CD4-positive, alpha-beta T cell treated with Interleukin-17A for 1 hour (primary cell): ENCODE results near the gene TESK2.
"Not testable (repeated sequence)": the region's sequence is repeated elsewhere in the genome, so short reads cannot be mapped to it uniquely, and the experiment has no call there.

Experiments
- DNase-seq: peaks from one replicate; pipeline ENCODE4 v3.0.0-alpha.2; 2020

Gene TESK2

DNA sequence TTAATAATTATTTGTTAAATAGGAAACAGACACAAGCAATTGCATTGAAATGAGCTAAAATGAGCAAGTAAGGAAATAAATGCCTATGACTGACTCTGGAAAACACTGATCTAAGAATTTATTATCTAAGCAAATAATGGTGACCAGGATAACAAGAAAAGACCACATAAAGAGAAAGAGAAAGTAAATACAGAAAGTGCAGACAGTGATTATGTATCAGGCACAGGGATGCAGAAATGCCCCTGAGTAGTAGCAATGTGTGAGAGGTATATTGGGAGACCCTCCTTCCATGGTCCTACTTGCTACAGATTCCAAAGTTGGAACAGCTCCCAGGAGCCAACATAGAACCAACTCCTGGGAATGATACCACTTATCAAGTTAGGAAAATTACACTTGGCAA is 117.4 kb downstream of the TESK2 start:
- DNase-seq: no peak

DNA sequence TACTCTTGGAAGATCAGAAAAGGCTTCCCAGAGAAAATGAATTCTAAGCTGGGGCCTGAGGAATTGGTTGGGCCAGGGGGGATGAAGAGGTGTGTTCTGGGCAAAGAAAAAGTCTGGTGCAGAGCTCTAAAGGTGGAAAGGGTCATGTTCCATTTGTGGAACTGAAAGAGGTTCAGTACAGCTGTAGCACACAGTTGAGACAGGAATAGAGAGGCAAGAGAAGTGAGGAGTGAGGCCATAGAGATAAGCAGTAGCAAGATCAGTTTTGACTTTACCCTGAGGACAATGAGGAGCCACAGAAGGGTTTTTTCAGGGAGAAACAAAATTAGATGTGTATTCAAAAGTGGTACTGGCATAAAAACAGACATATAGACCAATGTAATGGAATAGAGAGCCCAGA is 120.4 kb downstream of the TESK2 start:
- no peak for DNase-seq

DNA sequence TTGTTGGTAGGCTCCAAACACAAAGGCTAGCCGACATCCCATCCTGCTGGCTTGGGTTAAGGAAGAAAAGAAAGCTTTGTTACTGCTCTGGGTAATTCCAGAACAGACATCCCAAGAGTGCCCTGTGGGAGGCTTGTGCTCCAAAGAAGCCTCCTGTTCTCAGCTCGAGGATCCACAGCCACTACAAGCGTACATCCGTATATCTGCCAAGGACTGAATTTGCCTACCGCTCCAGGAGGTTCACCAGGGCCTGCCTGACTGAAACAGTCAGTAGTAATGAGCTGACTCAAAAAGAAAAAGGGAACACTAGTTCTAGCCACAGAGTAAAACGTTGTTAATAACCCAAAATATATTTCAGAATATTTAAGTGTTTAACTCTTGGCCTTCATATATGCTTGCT is 125.9 kb downstream of the TESK2 start:
- DNase-seq: no peak

DNA sequence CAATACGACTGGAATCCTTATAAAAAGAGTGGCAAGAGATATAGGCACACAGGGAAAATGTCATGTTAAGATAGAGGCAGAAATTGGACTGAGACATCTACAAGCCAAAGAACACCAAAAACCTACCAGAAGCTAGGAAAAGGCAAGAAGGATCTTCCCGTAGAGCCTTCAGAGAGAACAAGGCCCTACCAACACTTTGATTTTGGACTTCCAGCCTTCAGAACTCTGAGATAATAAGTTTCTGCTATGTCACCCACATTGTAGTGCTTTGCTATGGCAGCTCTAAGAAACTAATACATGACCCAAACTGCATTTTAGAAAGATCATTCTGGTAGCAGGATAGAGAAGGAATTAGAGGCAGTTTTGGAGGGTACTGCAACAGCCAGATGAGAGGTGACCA is 126.7 kb downstream of the TESK2 start:
- DNase-seq: no peak

DNA sequence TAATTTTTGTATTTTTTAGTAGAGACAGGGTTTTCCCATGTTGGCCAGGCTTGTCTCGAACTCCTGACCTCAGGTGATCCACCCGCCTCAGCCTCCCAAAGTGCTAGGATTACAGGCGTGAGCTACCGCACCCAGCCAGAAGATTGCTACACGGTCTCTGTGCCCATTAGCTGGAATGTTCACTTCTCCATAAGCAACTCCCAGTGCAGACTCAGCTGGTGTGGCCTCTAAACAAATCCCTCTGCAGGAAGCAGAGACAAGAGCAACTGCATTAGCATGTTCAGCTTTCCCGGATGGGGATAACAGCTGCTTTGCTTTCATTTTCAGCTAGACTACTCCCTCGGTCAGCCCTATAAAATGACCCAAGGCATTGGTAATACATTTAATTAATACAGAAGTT is 130.0 kb downstream of the TESK2 start:
- not testable (repeated sequence) for DNase-seq

DNA sequence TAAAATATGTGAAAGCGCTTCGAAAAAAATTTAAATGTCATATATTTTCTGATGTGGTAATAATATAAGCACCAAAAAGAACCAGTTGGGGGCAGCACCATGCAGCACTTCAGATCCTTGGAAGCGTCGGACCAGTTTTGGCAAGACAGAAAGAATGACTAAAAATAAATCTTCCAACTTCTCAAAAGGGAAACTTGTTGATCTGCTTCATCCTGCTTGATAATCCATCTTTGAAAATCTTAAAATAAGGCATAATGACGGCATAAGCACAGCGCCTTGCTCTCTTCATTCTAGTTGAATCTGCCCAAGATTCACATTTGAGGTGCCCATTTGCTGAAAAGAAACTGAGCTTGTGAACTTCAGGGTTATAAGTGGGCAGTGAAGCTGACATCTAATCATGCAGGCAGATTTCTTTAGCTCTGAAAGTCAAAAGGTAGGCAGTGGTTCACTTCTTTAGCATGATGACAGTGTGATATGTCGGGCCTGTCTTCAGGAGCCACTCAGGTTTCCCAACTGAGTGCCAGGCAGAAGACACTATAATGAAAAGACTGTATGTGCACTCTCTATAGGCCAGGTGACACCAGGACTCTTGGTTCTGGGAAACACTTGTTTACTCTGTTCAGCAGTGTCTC is 131.0 kb downstream of the TESK2 start:
- DNase-seq: peak; percentile 64

DNA sequence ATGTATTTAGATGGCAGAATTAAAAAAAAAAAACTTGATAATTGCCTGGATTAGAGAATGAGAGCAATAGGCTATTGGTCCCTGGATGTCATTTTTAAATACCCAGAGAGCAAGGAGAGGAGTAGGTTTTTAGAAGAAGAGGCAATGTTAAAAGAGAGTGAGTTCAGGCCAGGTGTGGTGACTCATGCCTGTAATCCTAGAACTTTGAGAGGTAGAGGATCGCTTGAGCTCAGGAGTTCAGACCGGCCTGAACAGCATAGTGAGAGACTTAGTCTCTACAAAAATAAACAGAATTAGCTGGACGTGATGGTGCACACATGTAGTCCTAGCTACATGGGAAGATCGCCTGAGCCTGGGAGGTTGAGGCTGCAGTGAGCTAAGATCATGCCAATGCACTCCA is 134.8 kb downstream of the TESK2 start:
- no peak for DNase-seq

DNA sequence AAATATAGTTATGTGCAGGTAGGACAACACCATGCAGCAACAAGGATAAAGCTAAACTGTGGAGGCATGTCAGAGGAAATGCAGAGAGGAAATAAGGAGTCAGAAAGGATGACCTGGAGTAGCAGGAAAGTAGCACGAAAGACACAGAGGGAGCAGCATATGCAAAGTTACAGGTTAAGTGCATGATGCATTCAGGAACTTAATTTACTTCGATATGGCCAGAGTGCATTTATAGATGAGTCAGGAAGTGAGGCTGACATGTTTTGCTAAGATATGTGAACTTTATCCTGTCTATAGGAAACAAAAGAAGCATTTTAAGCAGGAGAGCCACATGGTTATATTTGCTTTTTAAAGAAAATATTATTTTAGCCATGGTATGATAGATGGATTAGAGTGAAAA is 135.3 kb downstream of the TESK2 start:
- no peak for DNase-seq

DNA sequence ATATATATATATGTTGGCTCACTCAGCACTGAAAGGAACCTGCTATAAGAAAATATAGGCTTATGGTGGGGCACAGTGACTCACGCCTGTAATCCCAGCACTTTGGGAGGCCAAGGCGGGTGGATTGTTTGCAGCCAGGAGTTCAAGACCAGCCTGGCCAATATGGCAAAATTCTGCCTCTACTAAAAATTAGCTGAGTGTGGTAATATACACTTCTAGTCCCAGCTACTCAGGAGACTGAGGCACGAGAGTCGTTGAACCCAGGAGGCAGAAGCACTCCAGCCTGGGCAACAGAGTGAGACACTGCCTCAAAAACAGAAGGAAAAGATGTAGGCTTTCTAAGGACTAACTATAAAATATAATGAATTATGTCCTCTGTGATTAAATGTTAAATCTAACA is 136.1 kb downstream of the TESK2 start:
- DNase-seq: no peak

DNA sequence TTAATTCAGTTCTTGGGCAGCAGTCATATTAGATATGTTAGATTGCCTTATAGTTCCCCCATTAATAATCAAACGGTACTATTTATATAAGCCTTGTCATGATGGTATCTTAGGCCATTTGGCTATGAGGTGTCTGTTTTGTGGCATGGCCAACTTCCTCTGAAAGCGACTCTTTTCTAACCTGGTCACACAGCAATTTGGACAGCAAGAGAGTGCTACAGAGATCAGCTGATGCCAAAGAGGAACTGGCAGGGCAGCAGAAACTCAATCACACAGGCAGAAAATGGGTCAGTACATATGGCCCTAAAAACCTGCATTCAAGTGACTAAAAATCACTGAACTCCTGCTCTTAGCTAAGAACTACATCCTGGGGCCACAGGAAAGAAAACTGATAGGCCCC is 137.3 kb downstream of the TESK2 start:
- no peak for DNase-seq

DNA sequence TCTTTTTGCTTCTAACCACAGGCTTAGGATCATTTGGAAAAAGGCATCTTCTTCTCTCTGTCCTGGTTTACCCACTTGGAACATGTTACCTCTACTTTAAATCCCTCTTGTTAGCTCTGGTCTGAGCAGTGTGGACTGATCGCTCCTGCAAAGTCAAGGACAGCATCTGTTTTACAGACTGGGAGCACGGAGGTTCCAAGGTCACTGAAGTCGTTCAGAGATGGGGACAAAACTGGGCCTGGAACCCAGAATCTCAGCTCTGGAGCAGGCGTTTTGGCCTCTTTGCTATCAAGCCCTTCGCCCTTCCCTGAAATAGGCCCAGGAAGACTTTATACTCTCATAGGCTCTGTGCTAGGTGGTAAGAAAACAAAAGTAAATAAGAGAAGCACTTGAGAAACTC is 139.5 kb downstream of the TESK2 start:
- no peak for DNase-seq

DNA sequence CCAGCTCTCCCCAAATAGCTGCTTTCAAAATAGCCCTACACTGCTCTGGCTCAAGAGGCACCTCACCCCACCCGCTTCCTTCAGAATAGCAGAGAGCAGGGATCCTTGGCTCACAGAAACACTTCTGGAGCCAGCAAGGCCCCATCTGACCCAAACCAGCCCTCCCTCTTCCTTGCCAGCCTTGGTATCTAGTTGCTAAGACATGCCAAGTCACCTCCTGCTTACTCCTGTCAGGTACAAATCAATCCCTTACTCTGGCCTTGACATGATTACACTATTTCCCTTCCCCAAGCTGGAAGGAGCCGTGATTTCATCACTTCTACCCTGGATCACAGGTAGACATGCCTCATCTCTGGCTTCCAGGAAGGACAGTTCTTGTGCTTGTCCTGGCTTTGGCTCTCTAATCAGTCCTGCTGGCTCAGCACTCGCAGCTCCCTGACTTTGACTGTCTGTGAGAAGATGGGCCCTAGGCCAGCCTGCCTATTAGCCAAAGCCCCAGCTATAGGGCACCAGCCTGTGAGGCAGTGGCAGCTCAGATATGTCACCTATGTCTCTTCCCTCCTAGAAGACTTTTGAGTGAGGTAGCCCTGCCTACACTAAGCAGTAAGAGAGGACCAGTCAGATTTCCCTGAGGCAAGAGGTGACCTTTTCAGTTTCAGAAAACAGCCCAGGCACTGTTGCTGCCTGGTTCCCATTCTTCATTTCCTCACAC is 141.8 kb downstream of the TESK2 start:
- no peak for DNase-seq

DNA sequence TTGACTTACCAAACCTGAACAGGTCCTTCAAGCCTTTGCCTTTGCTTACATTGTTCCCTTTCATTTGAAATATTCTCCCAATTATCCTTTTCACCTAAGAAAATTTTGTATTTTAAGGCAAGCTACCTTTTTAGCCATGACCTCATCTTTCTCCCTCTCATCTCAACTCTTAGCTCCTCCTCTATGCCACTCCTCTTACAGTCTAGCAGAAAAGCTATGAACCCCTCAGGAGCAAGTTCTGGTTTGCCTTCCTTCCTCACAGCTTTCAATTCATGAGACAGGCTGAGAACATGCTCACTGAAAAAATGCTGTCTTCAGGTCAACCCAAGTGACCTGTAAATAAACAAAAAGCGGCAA is 142.4 kb downstream of the TESK2 start:
- no peak for DNase-seq

DNA sequence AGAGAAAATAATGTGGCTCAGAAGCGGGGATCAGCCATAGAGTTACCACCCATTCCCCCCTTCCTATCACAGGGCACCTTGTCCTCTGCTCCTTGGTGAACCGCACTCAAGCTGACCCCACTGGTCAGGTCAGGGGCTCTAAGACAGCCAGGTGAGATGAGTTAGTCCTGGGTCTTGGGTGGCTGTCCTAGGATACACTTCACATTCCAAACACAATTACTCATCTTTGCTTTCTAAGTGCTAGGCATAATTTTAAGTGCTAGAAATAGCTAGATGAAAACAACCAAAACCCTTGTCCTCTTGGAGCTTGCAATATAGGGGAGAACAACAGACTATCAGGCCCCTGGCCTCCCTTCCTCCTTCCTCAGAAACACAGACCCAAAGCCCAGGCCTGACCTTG is 142.9 kb downstream of the TESK2 start:
- DNase-seq: no peak

DNA sequence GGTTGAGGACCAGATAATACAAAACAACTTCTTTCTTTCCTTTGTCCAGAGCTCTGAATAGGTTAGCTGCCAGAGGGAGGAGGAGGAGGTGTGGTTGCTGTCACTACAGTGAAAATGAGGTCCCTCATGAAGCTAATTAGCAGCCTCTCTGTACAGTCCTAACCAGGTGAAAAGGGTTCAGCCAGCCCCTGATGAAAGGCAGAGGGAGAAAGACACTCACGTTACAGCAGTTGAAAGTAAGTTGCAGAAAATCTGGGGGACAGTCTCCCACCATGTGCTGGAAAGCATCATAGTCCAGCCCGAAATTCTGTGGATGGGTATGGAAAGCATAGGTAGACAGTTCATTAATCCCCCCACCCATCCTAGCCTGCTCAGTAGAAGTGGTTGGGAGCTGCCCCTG is 144.5 kb downstream of the TESK2 start:
- DNase-seq: no peak

DNA sequence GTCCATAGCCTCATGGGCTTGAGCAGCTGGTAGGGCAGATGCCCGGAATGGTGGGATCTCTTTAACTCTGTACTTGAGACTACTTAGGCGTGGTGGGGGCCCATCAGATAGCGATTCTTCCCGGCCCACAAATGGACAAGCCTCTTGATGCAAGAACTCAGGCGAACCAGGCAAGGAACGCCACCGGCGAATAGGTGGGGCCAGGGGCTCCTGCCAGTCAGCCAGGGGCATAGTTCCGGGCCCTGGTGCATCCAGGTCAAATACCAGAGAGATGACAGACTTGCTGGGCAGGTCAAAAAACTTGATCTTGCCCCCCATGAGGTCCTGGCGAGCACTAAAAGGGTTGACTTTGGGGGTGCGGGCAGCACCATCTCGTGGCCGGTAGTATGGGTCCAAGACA is 145.9 kb downstream of the TESK2 start:
- DNase-seq: no peak

DNA sequence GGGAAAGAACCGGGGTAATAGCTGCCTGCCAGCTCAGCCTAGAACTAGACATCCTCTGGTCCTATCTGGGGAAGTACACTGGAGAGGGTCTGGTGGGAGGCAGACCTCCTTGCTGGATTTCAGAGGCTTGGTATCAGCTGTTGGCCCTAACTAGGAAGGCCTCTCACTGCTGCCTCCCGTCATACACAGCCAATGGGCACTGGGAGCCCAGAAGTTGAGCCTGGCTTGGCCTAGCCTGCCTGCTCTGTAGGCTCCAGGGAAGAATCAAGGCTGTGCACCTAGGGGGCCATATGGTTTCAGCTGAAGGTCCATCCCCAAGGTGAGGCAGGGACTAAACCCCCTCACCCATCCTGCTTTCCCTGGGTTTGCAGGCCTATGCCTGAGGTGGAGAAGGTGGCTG is 146.5 kb downstream of the TESK2 start:
- DNase-seq: no peak

DNA sequence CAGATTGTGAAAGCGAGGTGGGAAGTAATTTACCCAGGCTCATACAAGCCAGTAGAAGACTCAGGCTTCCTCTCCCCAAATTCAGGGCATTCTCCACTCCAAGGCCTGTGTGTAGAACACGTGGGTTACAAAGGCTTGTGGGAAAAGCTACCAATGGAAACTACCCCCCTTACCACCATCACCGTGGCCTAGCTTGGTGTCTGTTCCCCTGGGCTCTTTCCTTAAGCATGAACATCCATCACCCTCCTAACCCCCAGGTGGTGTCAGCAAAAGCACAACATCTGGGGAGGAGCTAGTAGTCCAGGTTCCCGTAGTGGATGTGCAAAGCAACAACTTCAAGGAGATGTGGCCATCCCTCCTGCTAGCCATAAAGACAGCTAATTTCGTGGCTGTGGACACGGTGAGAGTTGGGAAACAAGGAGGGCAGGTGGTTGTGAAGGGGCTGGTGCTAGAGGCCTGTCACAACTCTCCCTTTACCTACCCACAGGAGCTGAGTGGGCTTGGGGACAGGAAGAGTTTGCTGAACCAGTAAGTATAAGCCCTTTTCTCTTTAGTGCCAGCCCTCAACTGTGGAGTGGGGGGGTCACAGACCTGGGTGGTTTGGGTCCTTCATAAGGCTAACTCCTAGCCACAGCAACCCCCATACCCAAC is 150.0 kb downstream of the TESK2 start:
- peak; percentile 28 for DNase-seq

DNA sequence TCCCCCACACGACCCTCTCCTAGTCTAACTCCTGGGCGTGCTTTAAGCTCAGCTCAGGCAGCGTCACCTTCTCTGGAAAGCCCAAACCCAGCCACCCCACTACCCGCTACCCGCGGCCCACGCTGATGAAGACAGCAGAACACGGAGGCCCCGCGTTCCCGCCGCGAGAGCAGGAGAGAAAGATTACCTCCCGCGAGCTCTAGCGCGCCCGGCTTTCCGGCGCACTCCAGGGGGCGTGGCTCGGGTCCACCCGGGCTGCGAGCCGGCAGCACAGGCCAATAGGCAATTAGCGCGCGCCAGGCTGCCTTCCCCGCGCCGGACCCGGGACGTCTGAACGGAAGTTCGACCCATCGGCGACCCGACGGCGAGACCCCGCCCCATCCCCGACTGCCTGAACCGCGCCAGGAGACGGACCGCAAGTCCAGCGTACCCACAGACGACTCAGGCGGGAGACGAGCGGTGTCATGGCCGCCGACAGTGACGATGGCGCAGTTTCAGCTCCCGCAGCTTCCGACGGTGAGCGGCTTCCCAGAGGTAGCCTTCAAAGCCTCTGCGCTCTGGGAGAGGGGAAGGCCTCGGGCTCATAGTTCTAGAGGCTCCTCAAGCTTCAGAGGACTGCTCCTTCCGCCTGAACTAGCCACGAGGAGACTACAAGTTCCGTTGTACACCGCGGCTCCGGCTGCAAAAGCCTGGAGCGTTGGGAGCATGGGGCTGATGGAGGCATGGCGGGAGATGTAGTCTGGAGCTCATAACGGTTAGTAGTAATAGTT is 151.0 kb downstream of the TESK2 start, which contains the start of the genes MUTYH and TOE1:
Gene MUTYH, minus strand, starts transcription at position 652 of the 770 bp plus-strand sequence. CDS start 5,935 bp downstream, outside the sequence.
Gene TOE1, plus strand, starts transcription at position 382 of the 770 bp plus-strand sequence. Its CDS starts 83 bp downstream, at position 465.
- DNase-seq: peak; percentile 92

DNA sequence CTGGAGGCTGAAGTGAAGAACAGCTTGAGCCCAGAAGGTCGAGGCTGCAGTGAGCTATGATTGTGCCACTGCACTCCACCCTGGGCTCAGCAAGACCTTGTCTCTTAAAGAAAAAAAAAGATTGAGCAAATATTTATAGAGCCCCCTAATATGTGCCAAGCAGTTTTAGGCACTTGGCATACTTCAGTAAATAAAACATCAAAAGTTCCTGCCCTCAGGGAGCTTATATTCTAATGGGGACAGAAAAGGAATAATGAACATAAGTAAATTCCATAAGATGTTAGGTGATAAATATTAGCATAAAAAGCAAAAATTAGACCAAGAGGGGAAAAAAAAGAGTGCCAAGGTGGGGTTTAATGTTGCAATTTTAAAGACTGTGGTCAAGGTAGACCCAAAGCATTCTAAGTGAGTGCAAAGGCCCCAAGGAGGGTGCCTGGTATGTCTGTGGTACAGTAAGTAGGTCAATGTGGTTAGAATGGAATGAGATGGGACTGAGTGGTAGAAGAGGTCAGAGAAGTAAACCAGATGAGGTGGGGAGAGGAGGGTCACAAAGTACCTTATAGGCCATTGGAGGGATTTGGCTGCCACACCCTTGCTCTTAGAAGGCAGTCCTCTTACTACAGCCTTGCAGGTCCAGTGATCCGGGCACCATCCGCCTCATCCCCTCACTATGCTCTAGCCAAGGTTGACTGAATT is 153.2 kb downstream of the TESK2 start:
- no peak for DNase-seq

DNA sequence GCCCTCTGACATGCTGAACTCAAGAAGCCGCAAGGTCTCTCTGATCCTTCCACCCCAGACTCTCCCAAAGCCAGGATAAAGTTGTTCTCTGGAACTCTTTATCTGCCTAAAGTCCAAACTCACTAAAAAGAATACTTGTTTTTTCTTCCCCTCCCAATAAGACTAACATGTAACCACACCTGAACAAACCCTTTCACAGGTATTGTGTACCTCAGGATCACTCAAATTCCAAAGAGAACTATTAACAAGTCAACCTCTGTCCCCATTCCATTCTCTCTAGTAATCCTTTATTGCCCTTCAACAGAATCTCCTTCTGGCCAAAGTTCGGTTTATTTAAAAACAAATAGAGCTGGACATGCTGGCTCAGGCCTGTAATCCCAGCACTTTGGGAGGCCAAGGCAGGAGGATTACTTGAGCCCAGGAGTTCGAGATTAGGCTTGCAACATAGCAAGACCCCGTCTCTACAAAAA is 155.1 kb downstream of the TESK2 start:
- DNase-seq: no peak
